H1 (cell line): ENCODE results near the gene RSAD2. TPM values are rescaled to one million over a fixed set of nuclear protein-coding genes. Genes with fewer than 3 reads are reported as not detected.

Experiments used
- CTCF ChIA-PET: fragments of 300-600 bp; sonication (Branson Sonifier 250); formaldehyde crosslinking; loops from one replicate; lab custom pipeline; 2021; ENCODE audit not compliant: partially characterized antibody; lab: Charles Lee
- POLR2A ChIA-PET: fragments of 300-600 bp; sonication (Branson Sonifier 250); formaldehyde crosslinking; loops from one replicate; lab custom pipeline; 2021; ENCODE audit warnings: inconsistent platforms; ENCODE audit not compliant: partially characterized antibody; lab: Charles Lee
- DNase-seq, 2 experiments: peaks; one replicate each; pipeline versions ENCODE4 v3.0.0 to v3.0.0-alpha.2; 2010 to 2022; ENCODE audit warnings: low spot score in 2 of 2, low read depth in 1 of 2, mixed read lengths in 1 of 2
- FAIRE-seq: peaks from 2 replicates; lab custom pipeline; 2011; peaks lifted over from hg19 to GRCh38; lab: Jason Lieb, UNC
- H2AFZ ChIP-seq: 2 replicates; pipeline ENCODE4 v1.8.1; 2012; ENCODE audit warnings: low read length, inconsistent platforms
- H2AK5ac ChIP-seq: 2 replicates; pipeline ENCODE4 v1.6.1; 2013; ENCODE audit warnings: low read depth, low read length
- H2BK120ac ChIP-seq: replicated peaks from 2 replicates; pipeline ENCODE3; 2013; ENCODE audit warnings: low read depth, low read length, inconsistent platforms
- H2BK12ac ChIP-seq: 2 replicates; pipeline ENCODE4 v1.6.1; 2013; ENCODE audit warnings: low read depth, low read length
- H2BK15ac ChIP-seq: 2 replicates; pipeline ENCODE4 v1.6.1; 2013; ENCODE audit warnings: low read length
- H2BK20ac ChIP-seq: 2 replicates; pipeline ENCODE4 v1.6.1; 2013; ENCODE audit warnings: low read length
- H2BK5ac ChIP-seq: 2 replicates; pipeline ENCODE4 v1.6.1; 2013; ENCODE audit warnings: low read depth, low read length
- H3K14ac ChIP-seq: 2 replicates; pipeline ENCODE4 v1.6.1; 2013; ENCODE audit warnings: inconsistent platforms; ENCODE audit not compliant: insufficient read length
- H3K18ac ChIP-seq: 2 replicates; pipeline ENCODE4 v1.6.1; 2013; ENCODE audit warnings: low read length; ENCODE audit errors: extremely low read depth
- H3K23ac ChIP-seq: 2 replicates; pipeline ENCODE4 v1.6.1; 2013; ENCODE audit warnings: inconsistent platforms; ENCODE audit not compliant: insufficient read length
- H3K23me2 ChIP-seq: 2 replicates; pipeline ENCODE4 v1.6.1; 2013; ENCODE audit warnings: low read depth, low read length
- H3K27ac ChIP-seq: 2 replicates; pipeline ENCODE4 v1.6.1; 2011; ENCODE audit warnings: low read depth, low read length, inconsistent platforms
- H3K27me3 ChIP-seq, 4 experiments: replicated peaks in 1 of 4; 1 replicate in 1 of 4; 2 replicates in 3 of 4; pipeline versions ENCODE4 v1.6.1 to v1.8.1; 2011 to 2013; ENCODE audit warnings: low read length in 3 of 4, mild to moderate bottlenecking in 3 of 4, inconsistent platforms in 2 of 4, mixed read lengths in 2 of 4, moderate library complexity in 1 of 4; ENCODE audit not compliant: control insufficient read depth in 3 of 4, insufficient read depth in 3 of 4; ENCODE audit errors: extremely low read depth in 1 of 4
- H3K36me3 ChIP-seq, 4 experiments: 2 replicates each; pipeline versions ENCODE4 v1.6.1 to v1.8.1; 2011 to 2013; ENCODE audit warnings: mild to moderate bottlenecking in 4 of 4, low read length in 3 of 4, moderate library complexity in 2 of 4, control low read depth in 1 of 4, inconsistent platforms in 1 of 4; ENCODE audit not compliant: insufficient read depth in 4 of 4, control insufficient read depth in 2 of 4
- H3K4ac ChIP-seq: replicated peaks from 2 replicates; pipeline ENCODE3; 2013; ENCODE audit warnings: low read length, low read depth, mixed read lengths, inconsistent platforms; ENCODE audit not compliant: insufficient read length
- H3K4me1 ChIP-seq, 4 experiments: replicated peaks in 1 of 4; 1 replicate in 1 of 4; 2 replicates in 3 of 4; pipeline versions ENCODE4 v1.6.1 to v1.8.1; 2011 to 2013; ENCODE audit warnings: low read length in 3 of 4, inconsistent platforms in 2 of 4, mixed read lengths in 1 of 4; ENCODE audit not compliant: insufficient read depth in 4 of 4, control insufficient read depth in 3 of 4
- H3K4me2 ChIP-seq, 2 experiments: 2 replicates each; pipeline versions ENCODE4 v1.6.1 to v1.8.1; 2011 to 2013; ENCODE audit warnings: low read depth in 2 of 2, low read length in 2 of 2, control low read depth in 1 of 2, inconsistent platforms in 1 of 2, mild to moderate bottlenecking in 1 of 2; ENCODE audit not compliant: insufficient read depth in 1 of 2
- H3K4me3 ChIP-seq, 4 experiments: fragments of 200-600, 300-600 bp in 1 of 4; sonication (generic), shearing (Covaris generic), sonication (Bioruptor Twin) in 1 of 4; 2 replicates each; pipeline versions ENCODE4 v1.5.1 to v1.8.1; 2011 to 2016; ENCODE audit warnings: low read length in 4 of 4, low read depth in 3 of 4, control low read depth in 2 of 4, inconsistent platforms in 2 of 4, mild to moderate bottlenecking in 2 of 4, mixed read lengths in 1 of 4, moderate library complexity in 1 of 4; ENCODE audit not compliant: insufficient read depth in 2 of 4; ENCODE audit errors: extremely low read depth in 1 of 4
- H3K56ac ChIP-seq: replicated peaks from 2 replicates; pipeline ENCODE3; 2013; ENCODE audit warnings: low read depth, mild to moderate bottlenecking, mixed read lengths, low read length, inconsistent platforms; ENCODE audit not compliant: insufficient read length
- H3K79me1 ChIP-seq: 2 replicates; pipeline ENCODE4 v1.6.1; 2013; ENCODE audit warnings: low read depth, low read length, control low read depth
- H3K79me2 ChIP-seq, 2 experiments: 2 replicates each; pipeline versions ENCODE4 v1.6.1 to v1.8.1; 2012 to 2013; ENCODE audit warnings: low read length in 2 of 2, mild to moderate bottlenecking in 2 of 2, inconsistent platforms in 1 of 2; ENCODE audit not compliant: insufficient read depth in 2 of 2, control insufficient read depth in 1 of 2
- H3K9ac ChIP-seq, 4 experiments: replicated peaks in 1 of 4; 1 replicate in 1 of 4; 2 replicates in 3 of 4; pipeline versions ENCODE4 v1.6.1 to v1.8.1; 2011 to 2013; ENCODE audit warnings: low read depth in 3 of 4, low read length in 3 of 4, control low read depth in 2 of 4, mild to moderate bottlenecking in 2 of 4, moderate library complexity in 2 of 4, inconsistent platforms in 1 of 4; ENCODE audit errors: extremely low read depth in 1 of 4
- H3K9me3 ChIP-seq, 2 experiments: 2 replicates each; pipeline versions ENCODE4 v1.6.1 to v1.8.1; 2012 to 2013; ENCODE audit warnings: mild to moderate bottlenecking in 2 of 2, moderate library complexity in 2 of 2, control low read depth in 1 of 2, inconsistent platforms in 1 of 2, low read depth in 1 of 2, low read length in 1 of 2, mixed read lengths in 1 of 2; ENCODE audit not compliant: insufficient read depth in 2 of 2
- H4K20me1 ChIP-seq, 2 experiments: replicated peaks in 1 of 2; 2 replicates each; pipeline versions ENCODE3 to v1.8.1; 2011 to 2013; ENCODE audit warnings: inconsistent platforms in 2 of 2, low read length in 2 of 2, mild to moderate bottlenecking in 1 of 2; ENCODE audit not compliant: insufficient read depth in 2 of 2, control insufficient read depth in 1 of 2
- H4K5ac ChIP-seq: 2 replicates; pipeline ENCODE4 v1.6.1; 2013; ENCODE audit warnings: low read length, low read depth, mixed read lengths, inconsistent platforms; ENCODE audit not compliant: insufficient read length
- H4K8ac ChIP-seq: 2 replicates; pipeline ENCODE4 v1.8.0; 2013; ENCODE audit warnings: mild to moderate bottlenecking, moderate library complexity, low read length, inconsistent platforms; ENCODE audit not compliant: insufficient read depth; ENCODE audit errors: extremely low read depth
- H4K91ac ChIP-seq: replicated peaks from 2 replicates; pipeline ENCODE3; 2013; ENCODE audit warnings: low read length, mixed read lengths, inconsistent platforms; ENCODE audit not compliant: insufficient read length
- ATF2 ChIP-seq: IDR thresholded peaks from 2 replicates; pipeline ENCODE4 v1.6.1; 2012; ENCODE audit warnings: low read length, inconsistent platforms
- TAF7 ChIP-seq: optimal IDR thresholded peaks from 2 replicates; pipeline ENCODE3; 2011; ENCODE audit warnings: low read depth, mild to moderate bottlenecking, inconsistent platforms, low read length, moderate library complexity, borderline replicate concordance
- WGBS, 2 experiments: shearing (Covaris generic) in 1 of 2; methylation state at CpG; one replicate each; pipeline versions ENCODE4 v1.1.6 to v1.1.7; 2013 to 2015; ENCODE audit warnings: low lambda C conversion rate in 2 of 2, mixed read lengths in 2 of 2, inconsistent platforms in 1 of 2, low coverage in 1 of 2, missing lambda C conversion rate in 1 of 2; ENCODE audit not compliant: insufficient replicate concordance in 2 of 2, insufficient coverage in 1 of 2, insufficient read length in 1 of 2; ENCODE audit errors: extremely low coverage in 1 of 2, missing lambda C conversion rate in 1 of 2; 5-methylcytosine and 5-hydroxymethylcytosine counted together
- polyA plus RNA-seq, 7 experiments: library from polyadenylated mRNA; depleted of rRNA in 3 of 7; stranded (reverse) in 5 of 7; unstranded in 2 of 7; fragments of >200 nt in 5 of 7; fragments of 200-250 nt in 2 of 7; gene quantifications; 1 replicate in 5 of 7; 2 replicates in 1 of 7; 4 replicates in 1 of 7; pipeline versions ENCODE4 v1.2.1 to v1.2.3, GENCODE V29; 2011 to 2013; ENCODE audit warnings: missing spikeins in 2 of 7, mixed read lengths in 2 of 7
- total RNA-seq: library from RNA; stranded (reverse); fragmentation: NEBNext Ultra II Directional; extraction: Animal tissue kit (Norgen Biotek cat#: 25700); gene quantifications from 2 replicates; pipeline ENCODE4 v1.2.1, GENCODE V29; 2021

Gene RSAD2
- total and polyA plus RNA-seq, 2 of the 8 experiments (the other 6 are each of a cell fraction or from before 2014, with no cell fraction given): not detected

- peaks cover 4% of the 10 kb centered on the region; the same call in 1 of the 2 replicates for H3K23me2 ChIP-seq
- no peak overlapping the region for H3K27ac ChIP-seq
- H4K20me1 ChIP-seq: peaks cover 0 to 2% of the 10 kb centered on the region in 2 experiments
- H3K36me3 ChIP-seq: peaks cover 0 to 5% (median 0%) of the 10 kb centered on the region in 4 experiments; a peak in 1 of 8 replicates
- H3K23ac ChIP-seq: no peak overlapping the region
- ChIA-PET POLR2A (no interaction called here), CTCF (interaction anchor here (0.9 kb wide), 1 partner anchor 37 kb away, joined by 3 read pairs; no protein-coding TSS in a partner anchor)
- TF ChIP-seq TAF7: no peak
- TF ChIP-seq ATF2: no peak
- no peaks in the 10 kb centered on the region for H3K79me1 ChIP-seq
- no peak overlapping the region for H3K18ac ChIP-seq
- H4K5ac ChIP-seq: no peak overlapping the region
- H3K4me2 ChIP-seq: no peak overlapping the region
- no peak overlapping the region for H2AK5ac ChIP-seq
- 90% methylated on average over 3 of the region's 3 CpGs; no CpG with 5 or more reads in 1 of the 2 experiments for WGBS, 2 experiments
- H3K4ac ChIP-seq: no peak overlapping the region
- peaks cover 9 to 18% (median 17%) of the 10 kb centered on the region in 4 experiments for H3K27me3 ChIP-seq
- H4K91ac ChIP-seq: no peak overlapping the region
- peaks cover 6 to 22% of the 10 kb centered on the region in 2 experiments; a peak in 3 of 4 replicates for H3K9me3 ChIP-seq
- no peak overlapping the region for H2BK12ac ChIP-seq
- H2BK20ac ChIP-seq: no peak overlapping the region
- H3K9ac ChIP-seq: no peak overlapping the region
- FAIRE-seq: no peak
- no peak overlapping the region for H3K14ac ChIP-seq
- no peak overlapping the region for H2BK120ac ChIP-seq
- H2BK15ac ChIP-seq: no peak overlapping the region
- no peak overlapping the region for H3K4me3 ChIP-seq
- H3K4me1 ChIP-seq: peaks cover 0 to 2% (median 0%) of the 10 kb centered on the region in 4 experiments; a peak in 2 of 7 replicates
- H4K8ac ChIP-seq: no peak overlapping the region
- DNase-seq: no peak
- H3K79me2 ChIP-seq: no peaks in the 10 kb centered on the region
- H2BK5ac ChIP-seq: no peak overlapping the region
- H2AFZ ChIP-seq: no peak overlapping the region
- no peak overlapping the region for H3K56ac ChIP-seq
Observed at GRCh38 chr2:6860296-6860695, 17.3 kb upstream of the RSAD2 start.
